SK-N-SH treated with all-trans-retinoic acid at 6 μM for 48 hours (cell line): Measurements from ENCODE around the gene KNDC1.
A peak's percentile ranks its signal among the peaks of the same experiment; 100 is the strongest.

Experiments
- ATAC-seq: fragments of 200-7000 bp; cut with Tn5 transposase; 3 replicates; pipeline ENCODE4 v1.9.1; 2020; ENCODE audit warnings: mild to moderate bottlenecking, moderate library complexity
- ARNTL ChIP-seq: fragments of 450-650 bp; formaldehyde crosslinking; IDR thresholded peaks from 2 replicates; pipeline ENCODE4 v1.5.0; 2020; ENCODE audit warnings: low read depth, mild to moderate bottlenecking, moderate library complexity, borderline replicate concordance
- BACH2 ChIP-seq: fragments of 250-450 bp; sonication (Bioruptor Pico); IDR thresholded peaks from 2 replicates; pipeline ENCODE4 v1.9.0; 2021; ENCODE audit warnings: mild to moderate bottlenecking, borderline replicate concordance
- CSDC2 ChIP-seq: fragments of 250-450 bp; sonication (Bioruptor Pico); IDR thresholded peaks from 2 replicates; pipeline ENCODE4 v1.5.0; 2020; ENCODE audit warnings: mild to moderate bottlenecking, moderate library complexity
- ESRRG ChIP-seq: fragments of 250-450 bp; sonication (Bioruptor Pico); IDR thresholded peaks from 2 replicates; pipeline ENCODE4 v1.6.1; 2021; ENCODE audit warnings: mild to moderate bottlenecking
- GLIS3 ChIP-seq: fragments of 250-450 bp; sonication (Bioruptor Pico); IDR thresholded peaks from 2 replicates; pipeline ENCODE4 v1.5.0; 2020; ENCODE audit warnings: mild to moderate bottlenecking, moderate library complexity
- ISL1 ChIP-seq: fragments of 250-450 bp; sonication (Bioruptor Pico); IDR thresholded peaks from 2 replicates; pipeline ENCODE4 v2.1.2; 2022; ENCODE audit warnings: mild to moderate bottlenecking, moderate library complexity
- OSR1 ChIP-seq: fragments of 250-450 bp; sonication (Bioruptor Pico); IDR thresholded peaks from 2 replicates; pipeline ENCODE4 v1.8.0; 2022; ENCODE audit warnings: moderate library complexity, mild to moderate bottlenecking, inconsistent platforms
- PPARA ChIP-seq: fragments of 250-450 bp; sonication (Bioruptor Pico); IDR thresholded peaks from 2 replicates; pipeline ENCODE4 v1.5.0; 2020; ENCODE audit warnings: mild to moderate bottlenecking, borderline replicate concordance
- RARB ChIP-seq: fragments of 250-450 bp; sonication (Bioruptor Pico); IDR thresholded peaks from 2 replicates; pipeline ENCODE4 v1.8.0; 2021; ENCODE audit warnings: mild to moderate bottlenecking, moderate library complexity
- SNAI2 ChIP-seq: fragments of 250-450 bp; sonication (Bioruptor Pico); IDR thresholded peaks from 2 replicates; pipeline ENCODE4 v1.5.0; 2020; ENCODE audit warnings: mild to moderate bottlenecking, moderate library complexity
- TOX ChIP-seq: fragments of 250-450 bp; sonication (Bioruptor Pico); IDR thresholded peaks from 2 replicates; pipeline ENCODE4 v1.8.0; 2021; ENCODE audit warnings: mild to moderate bottlenecking, moderate library complexity, borderline replicate concordance
- ZC3H10 ChIP-seq: fragments of 250-450 bp; sonication (Bioruptor Pico); IDR thresholded peaks from 2 replicates; pipeline ENCODE4 v1.5.1; 2021; ENCODE audit warnings: mild to moderate bottlenecking, moderate library complexity
- ZFP3 ChIP-seq: fragments of 250-450 bp; sonication (Bioruptor Pico); IDR thresholded peaks from 2 replicates; pipeline ENCODE4 v1.5.0; 2020; ENCODE audit warnings: mild to moderate bottlenecking, moderate library complexity
- ZNF565 ChIP-seq: fragments of 450-650 bp; formaldehyde crosslinking; conservative IDR thresholded peaks from 2 replicates; pipeline ENCODE4 v1.5.0; 2020; ENCODE audit warnings: low read depth, mild to moderate bottlenecking, moderate library complexity
- ZNF70 ChIP-seq: fragments of 450-650 bp; formaldehyde crosslinking; IDR thresholded peaks from 2 replicates; pipeline ENCODE4 v1.5.0; 2020; ENCODE audit warnings: mild to moderate bottlenecking, moderate library complexity
- TF ChIP-seq, protein P1 (sequence below): fragments of 250-450 bp; sonication (Bioruptor Pico); IDR thresholded peaks from 2 replicates; pipeline ENCODE4 v1.8.0; 2020; ENCODE audit warnings: mild to moderate bottlenecking, moderate library complexity, borderline replicate concordance
- TF ChIP-seq, protein P2 (sequence below): fragments of 250-450 bp; sonication (Bioruptor Pico); IDR thresholded peaks from 2 replicates; pipeline ENCODE4 v1.5.1; 2021; ENCODE audit warnings: mild to moderate bottlenecking, moderate library complexity
- TF ChIP-seq, protein P3 (sequence below): fragments of 250-450 bp; sonication (Bioruptor Pico); IDR thresholded peaks from 2 replicates; pipeline ENCODE4 v1.5.1; 2020; ENCODE audit warnings: low read depth, mild to moderate bottlenecking, moderate library complexity

Gene KNDC1

DNA sequence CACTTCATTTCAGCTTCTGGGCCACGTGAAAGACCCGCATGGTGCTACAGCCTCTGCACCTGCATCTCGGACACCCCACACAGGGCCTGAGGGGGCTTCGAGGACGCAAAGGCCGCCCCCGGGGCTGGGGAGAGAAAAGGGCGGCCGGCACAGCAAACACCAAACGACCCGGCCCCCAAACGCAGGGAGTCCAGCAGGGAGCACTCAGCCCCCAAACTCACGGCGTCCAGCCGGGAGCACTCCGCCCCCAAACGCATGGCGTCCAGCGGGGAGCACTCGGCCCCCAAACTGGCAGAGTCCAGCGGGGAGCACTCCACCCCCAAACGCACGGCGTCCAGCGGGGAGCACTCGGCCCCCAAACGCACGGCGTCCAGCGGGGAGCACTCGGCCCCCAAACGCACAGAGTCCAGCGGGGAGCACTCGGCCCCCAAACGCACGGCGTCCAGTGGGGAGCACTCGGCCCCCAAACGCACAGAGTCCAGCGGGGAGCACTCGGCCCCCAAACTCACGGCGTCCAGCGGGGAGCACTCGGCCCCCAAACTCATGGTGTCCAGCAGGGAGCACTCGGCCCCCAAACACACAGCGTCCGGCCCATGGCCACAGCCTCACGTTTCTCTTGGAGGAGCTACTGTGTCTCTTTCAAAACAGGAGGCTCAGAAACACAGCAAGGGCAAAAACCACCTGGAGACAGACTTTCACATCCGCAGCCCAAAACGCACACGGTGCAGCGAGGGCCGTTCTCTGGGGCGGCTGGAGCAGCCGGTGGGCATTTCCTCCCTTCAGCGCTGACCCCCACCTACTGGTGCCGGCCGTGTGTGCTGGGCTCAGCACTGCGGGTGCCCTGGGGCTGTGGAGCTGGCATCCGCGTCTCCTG lies 43.0 kb downstream of the KNDC1 start:
- ATAC-seq = no peak
- TF ChIP-seq ZFP3 (CRISPR knock-in tag) (no peak), ZC3H10 (CRISPR knock-in tag) (no peak), ARNTL (CRISPR knock-in tag) (no peak), ESRRG (CRISPR knock-in tag) (no peak), GLIS3 (CRISPR knock-in tag) (no peak), ZNF565 (CRISPR knock-in tag) (no peak), ZNF70 (CRISPR knock-in tag) (no peak), BACH2 (CRISPR knock-in tag) (no peak), RARB (no peak), ISL1 (CRISPR knock-in tag) (no peak), CSDC2 (no peak), PPARA (no peak)
- TF ChIP-seq, protein P1, sequence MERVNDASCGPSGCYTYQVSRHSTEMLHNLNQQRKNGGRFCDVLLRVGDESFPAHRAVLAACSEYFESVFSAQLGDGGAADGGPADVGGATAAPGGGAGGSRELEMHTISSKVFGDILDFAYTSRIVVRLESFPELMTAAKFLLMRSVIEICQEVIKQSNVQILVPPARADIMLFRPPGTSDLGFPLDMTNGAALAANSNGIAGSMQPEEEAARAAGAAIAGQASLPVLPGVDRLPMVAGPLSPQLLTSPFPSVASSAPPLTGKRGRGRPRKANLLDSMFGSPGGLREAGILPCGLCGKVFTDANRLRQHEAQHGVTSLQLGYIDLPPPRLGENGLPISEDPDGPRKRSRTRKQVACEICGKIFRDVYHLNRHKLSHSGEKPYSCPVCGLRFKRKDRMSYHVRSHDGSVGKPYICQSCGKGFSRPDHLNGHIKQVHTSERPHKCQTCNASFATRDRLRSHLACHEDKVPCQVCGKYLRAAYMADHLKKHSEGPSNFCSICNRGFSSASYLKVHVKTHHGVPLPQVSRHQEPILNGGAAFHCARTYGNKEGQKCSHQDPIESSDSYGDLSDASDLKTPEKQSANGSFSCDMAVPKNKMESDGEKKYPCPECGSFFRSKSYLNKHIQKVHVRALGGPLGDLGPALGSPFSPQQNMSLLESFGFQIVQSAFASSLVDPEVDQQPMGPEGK = no peak
- TF ChIP-seq, protein P2, sequence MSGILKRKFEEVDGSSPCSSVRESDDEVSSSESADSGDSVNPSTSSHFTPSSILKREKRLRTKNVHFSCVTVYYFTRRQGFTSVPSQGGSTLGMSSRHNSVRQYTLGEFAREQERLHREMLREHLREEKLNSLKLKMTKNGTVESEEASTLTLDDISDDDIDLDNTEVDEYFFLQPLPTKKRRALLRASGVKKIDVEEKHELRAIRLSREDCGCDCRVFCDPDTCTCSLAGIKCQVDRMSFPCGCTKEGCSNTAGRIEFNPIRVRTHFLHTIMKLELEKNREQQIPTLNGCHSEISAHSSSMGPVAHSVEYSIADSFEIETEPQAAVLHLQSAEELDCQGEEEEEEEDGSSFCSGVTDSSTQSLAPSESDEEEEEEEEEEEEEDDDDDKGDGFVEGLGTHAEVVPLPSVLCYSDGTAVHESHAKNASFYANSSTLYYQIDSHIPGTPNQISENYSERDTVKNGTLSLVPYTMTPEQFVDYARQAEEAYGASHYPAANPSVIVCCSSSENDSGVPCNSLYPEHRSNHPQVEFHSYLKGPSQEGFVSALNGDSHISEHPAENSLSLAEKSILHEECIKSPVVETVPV (CRISPR knock-in tag) = no peak

DNA sequence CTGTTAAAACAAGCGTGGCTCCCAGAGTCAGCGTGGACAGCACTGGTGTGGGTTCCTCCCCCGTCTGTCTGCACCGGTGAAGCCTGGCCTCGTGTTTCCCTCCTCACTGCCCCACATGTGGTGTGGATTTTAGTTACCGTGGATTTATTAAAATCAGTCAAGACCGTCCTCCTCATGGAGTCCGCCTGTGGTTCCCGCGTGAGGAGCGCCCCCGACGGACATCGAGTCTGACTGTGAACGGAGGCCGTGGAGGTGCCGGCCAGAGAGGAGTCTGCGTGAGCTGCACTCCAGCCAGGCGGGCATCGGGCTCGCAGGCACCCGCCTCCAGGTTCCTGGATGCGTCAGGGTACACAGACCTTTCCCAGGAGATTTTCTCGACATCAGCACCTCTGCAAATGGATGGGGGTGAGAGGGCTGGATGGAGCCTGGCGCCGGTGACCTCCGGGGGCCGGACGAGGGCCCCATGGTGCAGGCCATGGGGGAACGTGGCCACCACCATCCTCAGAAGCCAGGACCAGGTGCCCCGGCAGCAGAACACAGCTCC lies 43.7 kb downstream of the KNDC1 start:
- ATAC-seq = peak; percentile 9; the same call in 1 of the 3 replicates
- TF ChIP-seq OSR1 = no peak
- no peak for TF ChIP-seq RARB
- no peak for TF ChIP-seq ZFP3 (CRISPR knock-in tag)
- TF ChIP-seq BACH2 (CRISPR knock-in tag) = no peak
- TF ChIP-seq ZNF565 (CRISPR knock-in tag) = no peak
- TF ChIP-seq SNAI2 (CRISPR knock-in tag) = no peak
- TF ChIP-seq ISL1 (CRISPR knock-in tag) = no peak

DNA sequence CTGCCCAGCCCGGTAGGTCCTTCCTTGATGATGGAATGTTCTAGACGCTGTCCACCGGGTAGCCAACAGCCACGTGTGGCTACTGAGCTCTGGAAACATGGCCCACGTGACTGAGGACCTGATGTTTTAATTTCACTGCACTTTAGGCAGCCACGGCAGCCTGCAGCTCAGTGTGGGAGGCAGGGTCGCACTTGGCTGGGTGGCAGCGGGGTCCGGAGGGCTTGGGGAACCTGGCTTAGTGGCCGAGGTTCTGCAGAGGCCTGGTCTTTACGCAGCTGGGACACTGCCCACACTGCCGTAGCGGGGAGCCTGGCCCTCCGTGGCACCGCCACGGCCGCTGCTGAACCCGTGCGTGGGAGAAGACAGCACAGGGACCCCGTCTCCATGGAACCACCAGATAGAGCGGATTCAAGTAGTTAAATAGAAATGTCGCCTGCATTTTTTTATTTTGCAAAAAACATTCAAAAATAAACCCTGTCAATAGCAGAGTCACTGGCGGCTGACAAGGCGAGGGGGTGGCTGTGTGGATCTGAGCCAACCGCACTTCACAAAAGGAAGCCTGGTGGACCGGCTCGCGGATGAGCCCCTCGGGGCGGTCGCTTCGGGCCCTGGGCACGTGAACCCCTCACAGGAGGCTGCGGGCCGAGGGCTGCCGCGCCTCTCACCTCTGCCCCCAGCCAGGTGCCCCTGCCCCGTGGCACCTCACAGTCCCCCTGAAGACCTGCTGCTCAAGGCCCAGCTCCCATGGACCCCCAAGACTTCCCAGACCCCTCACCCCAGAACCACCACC lies 44.4 kb downstream of the KNDC1 start:
- no peak for TF ChIP-seq ZNF565 (CRISPR knock-in tag)
- no peak for TF ChIP-seq ESRRG (CRISPR knock-in tag)
- TF ChIP-seq ISL1 (CRISPR knock-in tag) = no peak
- no peak for ATAC-seq

DNA sequence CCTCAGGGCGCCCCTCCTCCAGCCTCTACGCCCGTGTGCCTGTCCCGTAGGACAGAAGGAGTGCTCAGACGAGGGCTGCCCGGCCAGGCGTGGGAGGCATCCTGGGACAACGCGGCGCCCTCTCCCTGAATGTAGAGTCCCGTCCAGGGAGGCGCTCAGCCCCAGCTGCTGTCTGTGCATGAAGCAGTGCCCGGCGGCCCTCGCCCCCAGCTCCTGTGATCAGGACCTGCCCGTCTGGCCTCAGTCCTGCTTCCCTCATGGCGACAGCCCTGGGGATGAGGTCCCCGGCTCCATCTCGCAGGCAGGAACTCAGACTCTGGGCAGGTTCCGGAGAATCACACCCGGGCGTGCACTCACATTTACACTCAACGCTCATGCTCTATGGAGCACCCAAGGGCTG lies 45.1 kb downstream of the KNDC1 start:
- no peak for ATAC-seq

DNA sequence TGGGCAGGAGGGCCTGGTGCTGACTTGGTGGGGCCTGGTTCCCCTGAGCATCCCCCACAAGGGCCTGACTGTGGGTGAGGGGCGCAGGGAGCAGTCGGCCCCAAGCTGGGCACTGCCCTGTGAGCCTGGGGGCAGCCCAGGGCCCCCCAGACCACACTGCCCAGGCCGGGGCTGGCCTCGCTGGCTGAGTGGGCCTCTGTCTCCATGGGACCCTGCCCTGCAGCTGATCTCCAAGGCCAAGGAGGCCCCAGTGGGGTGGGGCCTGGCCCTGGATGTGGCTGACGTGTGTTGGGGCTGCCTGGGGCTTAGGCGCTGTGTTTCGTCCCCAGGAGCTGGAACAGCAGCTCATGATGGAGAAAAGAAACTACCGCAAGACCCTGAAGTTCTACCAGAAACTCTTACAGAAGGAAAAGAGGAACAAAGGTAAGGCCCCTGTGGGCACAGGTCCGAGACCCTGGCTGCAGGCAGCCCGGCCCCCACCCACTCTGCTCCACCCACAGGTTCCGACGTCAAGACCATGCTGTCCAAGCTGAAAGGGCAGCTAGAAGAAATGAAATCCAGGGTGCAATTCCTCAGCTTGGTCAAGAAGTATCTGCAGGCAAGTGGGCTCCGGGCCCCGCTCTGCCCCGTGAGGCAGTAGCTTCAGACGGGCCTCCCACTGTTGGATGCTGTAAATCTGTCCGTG lies 46.5 kb downstream of the KNDC1 start:
- no peak for ATAC-seq
- TF ChIP-seq SNAI2 (CRISPR knock-in tag) = no peak
- TF ChIP-seq ISL1 (CRISPR knock-in tag) = no peak
- TF ChIP-seq PPARA = no peak

More for the DNA sequence above, 45.1 kb downstream of the KNDC1 start:
- TF ChIP-seq ISL1 (CRISPR knock-in tag) (no peak), ESRRG (CRISPR knock-in tag) (no peak), RARB (no peak), ZNF565 (CRISPR knock-in tag) (no peak), ZFP3 (CRISPR knock-in tag) (no peak), OSR1 (no peak), BACH2 (CRISPR knock-in tag) (no peak), ARNTL (CRISPR knock-in tag) (no peak), TOX (no peak), ZNF70 (CRISPR knock-in tag) (no peak), SNAI2 (CRISPR knock-in tag) (no peak), CSDC2 (no peak)

DNA sequence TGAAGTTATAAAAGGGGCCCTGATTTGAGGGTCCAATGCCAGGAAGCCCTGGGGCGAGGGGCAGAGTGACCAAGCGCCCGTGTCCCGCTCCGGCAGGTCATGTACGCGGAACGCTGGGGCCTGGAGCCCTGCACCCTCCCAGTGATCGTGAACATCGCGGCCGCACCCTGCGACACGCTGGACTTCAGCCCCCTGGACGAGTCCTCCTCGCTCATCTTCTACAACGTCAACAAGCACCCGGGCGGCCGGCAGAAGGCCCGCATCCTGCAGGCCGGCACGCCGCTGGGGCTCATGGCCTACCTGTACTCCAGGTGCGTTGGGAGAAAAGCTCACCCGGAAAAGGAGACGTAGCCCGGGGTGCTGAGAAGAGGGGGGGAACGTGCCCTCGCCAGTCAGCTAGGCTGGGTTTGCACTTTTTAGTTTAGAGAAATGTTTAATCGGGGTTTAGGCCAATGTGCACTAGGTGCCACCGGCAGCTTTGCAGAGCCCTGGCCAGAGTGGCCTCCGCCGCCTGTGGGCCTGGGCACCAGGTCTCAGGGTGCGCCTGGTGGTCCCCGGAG lies 47.1 kb downstream of the KNDC1 start:
- no peak for TF ChIP-seq GLIS3 (CRISPR knock-in tag)
- TF ChIP-seq ZFP3 (CRISPR knock-in tag) = no peak
- TF ChIP-seq, protein P2 (CRISPR knock-in tag) = no peak
- TF ChIP-seq TOX = no peak
- TF ChIP-seq, protein P3, sequence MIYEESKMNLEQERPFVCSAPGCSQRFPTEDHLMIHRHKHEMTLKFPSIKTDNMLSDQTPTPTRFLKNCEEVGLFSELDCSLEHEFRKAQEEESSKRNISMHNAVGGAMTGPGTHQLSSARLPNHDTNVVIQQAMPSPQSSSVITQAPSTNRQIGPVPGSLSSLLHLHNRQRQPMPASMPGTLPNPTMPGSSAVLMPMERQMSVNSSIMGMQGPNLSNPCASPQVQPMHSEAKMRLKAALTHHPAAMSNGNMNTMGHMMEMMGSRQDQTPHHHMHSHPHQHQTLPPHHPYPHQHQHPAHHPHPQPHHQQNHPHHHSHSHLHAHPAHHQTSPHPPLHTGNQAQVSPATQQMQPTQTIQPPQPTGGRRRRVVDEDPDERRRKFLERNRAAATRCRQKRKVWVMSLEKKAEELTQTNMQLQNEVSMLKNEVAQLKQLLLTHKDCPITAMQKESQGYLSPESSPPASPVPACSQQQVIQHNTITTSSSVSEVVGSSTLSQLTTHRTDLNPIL (CRISPR knock-in tag) = no peak
- no peak for TF ChIP-seq ZNF565 (CRISPR knock-in tag)
- TF ChIP-seq ISL1 (CRISPR knock-in tag) = no peak
- no peak for TF ChIP-seq PPARA
- ATAC-seq = no peak
